DMS153 treated with DMSO at 0.1 percent for 48 hours (cell line): ENCODE measurements around the gene PRSS21.

Experiments
- DNase-seq: peaks from one replicate; lab custom pipeline; 2025; ENCODE audit not compliant: unreplicated experiment; lab: John Stamatoyannopoulos, UW

The PRSS21 gene

GRCh38 chr16:2779978-2780898 is 36.8 kb upstream of the PRSS21 start:
- no peak for DNase-seq

GRCh38 chr16:2782583-2783351 is 34.3 kb upstream of the PRSS21 start:
- no peak for DNase-seq

GRCh38 chr16:2783581-2784357 is 33.3 kb upstream of the PRSS21 start:
- no peak for DNase-seq

- no peak for DNase-seq
These were observed 32.5 kb upstream of the PRSS21 start for GRCh38 chr16:2784358-2785100.

GRCh38 chr16:2785101-2785991 is 31.7 kb upstream of the PRSS21 start:
- DNase-seq = no peak

- DNase-seq = no peak
These were observed 30.8 kb upstream of the PRSS21 start for GRCh38 chr16:2786061-2786825.

- DNase-seq = no peak
These were observed 30.2 kb upstream of the PRSS21 start for GRCh38 chr16:2786826-2787151.

GRCh38 chr16:2787406-2787805 is 29.6 kb upstream of the PRSS21 start, which contains the start of gene PRSS33:
TSS of gene PRSS33 (minus strand) at chr16:2787560. CDS start at chr16:2786547, 1,013 bp downstream.
- no peak for DNase-seq

GRCh38 chr16:2787961-2788360 is 29.1 kb upstream of the PRSS21 start:
- no peak for DNase-seq

- no peak for DNase-seq
These were observed 26.4 kb upstream of the PRSS21 start for GRCh38 chr16:2790631-2791030.

- DNase-seq = no peak
These were observed 25.9 kb upstream of the PRSS21 start for GRCh38 chr16:2791174-2791573.

- no peak for DNase-seq
These were observed 24.1 kb upstream of the PRSS21 start for GRCh38 chr16:2792940-2793339.

GRCh38 chr16:2795395-2796143 is 21.5 kb upstream of the PRSS21 start:
- DNase-seq = no peak

GRCh38 chr16:2798723-2799204 is 18.3 kb upstream of the PRSS21 start:
- no peak for DNase-seq

- DNase-seq = no peak
These were observed 17.7 kb upstream of the PRSS21 start for GRCh38 chr16:2799205-2799858.

- DNase-seq = no peak
These were observed 17.2 kb upstream of the PRSS21 start for GRCh38 chr16:2799859-2800226.

GRCh38 chr16:2803545-2804195 is 13.4 kb upstream of the PRSS21 start:
- DNase-seq = no peak
